ENCODE data around the gene ATP1A1.

ATP1A1 gene

GRCh38 chr1:116415699-116416533 lies 42.9 kb downstream of the ATP1A1 start:
- DNase-seq, result no peak

GRCh38 chr1:116416854-116417513 lies 43.9 kb downstream of the ATP1A1 start:
- DNase-seq, result no peak

DNA sequence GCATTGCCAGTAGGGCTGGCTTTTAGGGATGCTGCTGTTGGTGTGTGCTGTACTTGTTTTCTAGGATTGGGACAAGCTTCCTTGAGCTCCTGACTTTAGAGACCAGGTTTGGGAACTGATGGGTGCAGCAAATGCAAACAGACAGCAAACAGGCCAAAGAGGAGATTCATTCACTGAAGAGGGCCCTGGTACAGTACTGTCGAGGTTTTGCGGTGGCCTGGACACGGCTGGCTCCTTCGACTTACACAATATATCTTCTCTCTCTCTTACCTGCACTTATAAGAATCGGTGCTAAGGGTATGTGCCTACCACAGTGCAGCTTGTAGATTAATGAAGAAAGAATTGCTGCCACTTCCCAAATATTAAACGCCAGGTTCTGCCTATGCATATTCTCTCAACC lies 44.6 kb downstream of the ATP1A1 start:
- no peak for DNase-seq

GRCh38 chr1:116418091-116418830 lies 45.2 kb downstream of the ATP1A1 start:
- DNase-seq, result peak; percentile 90

DNA sequence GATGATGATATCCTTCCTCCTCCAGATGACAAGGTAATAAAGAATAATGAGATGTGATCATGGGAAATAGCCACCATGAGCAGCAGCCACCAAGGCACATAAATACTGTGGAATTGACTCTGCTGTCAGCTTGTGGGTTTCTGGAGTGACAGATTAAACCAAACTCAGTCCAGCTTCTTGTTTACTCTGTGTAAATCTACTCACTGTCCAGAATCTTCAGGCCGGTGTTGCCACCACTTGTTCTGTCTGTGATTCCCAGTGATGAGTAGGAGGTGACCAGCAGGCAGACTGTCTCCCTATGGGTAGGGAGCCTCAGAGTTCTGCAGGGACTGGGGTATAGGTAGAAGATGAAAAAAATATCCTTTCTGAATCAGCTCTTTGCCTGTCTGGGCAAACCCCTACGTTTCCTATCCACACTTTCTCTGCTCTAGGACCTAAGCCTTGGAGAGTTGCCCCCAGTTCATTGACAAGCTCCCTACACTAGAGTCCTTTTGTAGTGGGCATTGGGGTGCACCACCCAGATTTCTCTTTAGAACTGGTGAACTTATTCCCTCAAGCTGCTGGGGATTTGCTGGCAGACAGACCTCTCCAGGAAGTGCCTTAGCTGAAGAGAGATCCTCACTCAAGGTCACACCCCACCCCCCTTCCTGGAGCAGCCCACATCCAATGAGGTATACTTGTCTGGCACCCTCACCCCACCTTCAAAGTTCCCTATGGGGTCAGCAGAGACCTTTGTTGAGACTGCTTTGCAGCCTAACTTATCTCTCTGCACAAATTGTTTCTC lies 47.6 kb downstream of the ATP1A1 start:
- DNase-seq, result no peak

DNA sequence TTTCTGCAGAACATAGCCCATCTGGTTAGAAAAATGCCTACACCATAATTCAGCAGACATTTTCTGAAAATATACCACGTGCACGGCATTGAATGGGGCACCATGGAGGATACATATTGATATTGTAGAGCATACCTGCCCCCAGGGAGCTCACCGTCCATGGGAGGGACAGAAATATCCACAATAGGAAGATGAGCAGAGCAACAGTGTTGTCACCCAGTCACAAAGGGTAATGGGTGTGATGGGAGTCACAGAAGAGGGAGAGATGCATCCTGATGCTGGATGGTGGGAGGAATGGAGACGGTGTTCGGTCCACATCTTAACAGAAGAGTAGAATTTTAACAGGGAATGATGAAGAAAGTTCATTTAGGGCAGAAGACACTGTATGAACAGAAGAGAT lies 51.4 kb downstream of the ATP1A1 start:
- no peak for DNase-seq

- DNase-seq, result no peak
These were observed 51.8 kb downstream of the ATP1A1 start for GRCh38 chr1:116424863-116425262.

GRCh38 chr1:116425987-116426386 lies 52.9 kb downstream of the ATP1A1 start:
- DNase-seq, result no peak

GRCh38 chr1:116426401-116426800 lies 53.4 kb downstream of the ATP1A1 start:
- DNase-seq, result no peak

DNA sequence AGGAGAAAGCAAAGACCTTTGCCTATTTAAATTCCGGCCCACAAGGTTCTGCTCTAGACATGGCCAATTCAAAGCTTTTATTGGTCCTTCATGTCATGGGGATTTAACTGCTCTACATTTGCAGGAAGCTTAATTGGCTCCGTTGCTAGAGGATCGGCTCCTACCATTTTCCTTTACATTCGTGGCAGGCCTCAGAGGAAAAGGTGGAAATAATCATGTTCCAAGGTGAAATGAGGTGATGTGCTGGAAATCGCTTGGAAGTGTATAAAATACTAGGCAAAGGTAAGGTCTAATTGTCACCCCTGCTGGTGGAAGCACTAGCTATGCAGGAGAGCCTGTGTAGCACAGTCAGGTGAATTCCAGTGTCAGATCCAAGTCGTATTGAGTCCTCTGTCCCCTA lies 55.5 kb downstream of the ATP1A1 start:
- no peak for DNase-seq

DNA sequence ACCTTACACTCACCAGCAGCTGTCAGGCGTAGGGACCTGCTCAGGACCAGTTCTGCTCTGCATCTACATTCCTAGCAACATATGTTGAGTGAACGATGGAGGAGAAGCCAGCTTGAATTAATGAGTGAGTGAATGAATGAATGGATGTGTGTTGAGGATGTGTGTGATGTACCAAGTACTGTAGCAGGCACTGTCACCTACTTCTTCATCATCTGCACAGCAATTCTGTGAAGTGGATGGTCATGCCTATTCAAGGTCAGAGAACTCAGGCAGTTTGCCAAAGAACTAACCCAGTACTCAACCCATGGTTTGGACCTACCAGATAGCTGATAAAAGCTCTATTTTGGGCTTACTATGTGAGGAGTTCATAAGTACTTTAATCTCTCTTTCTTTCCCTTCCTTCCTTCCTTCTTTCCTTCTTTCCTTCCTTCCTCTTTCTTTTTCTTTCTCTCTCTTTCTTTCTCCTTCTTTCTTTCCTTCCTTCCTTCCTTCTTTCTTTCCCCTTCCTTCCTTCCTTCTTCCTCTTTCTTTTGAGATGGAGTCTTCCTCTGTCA lies 56.9 kb downstream of the ATP1A1 start:
- no peak for DNase-seq

- DNase-seq, result no peak
These were observed 58.9 kb downstream of the ATP1A1 start for GRCh38 chr1:116431870-116432500.

GRCh38 chr1:116432655-116433265 lies 59.7 kb downstream of the ATP1A1 start:
- DNase-seq, result no peak

GRCh38 chr1:116433275-116434257 lies 60.5 kb downstream of the ATP1A1 start:
- DNase-seq, result no peak

DNA sequence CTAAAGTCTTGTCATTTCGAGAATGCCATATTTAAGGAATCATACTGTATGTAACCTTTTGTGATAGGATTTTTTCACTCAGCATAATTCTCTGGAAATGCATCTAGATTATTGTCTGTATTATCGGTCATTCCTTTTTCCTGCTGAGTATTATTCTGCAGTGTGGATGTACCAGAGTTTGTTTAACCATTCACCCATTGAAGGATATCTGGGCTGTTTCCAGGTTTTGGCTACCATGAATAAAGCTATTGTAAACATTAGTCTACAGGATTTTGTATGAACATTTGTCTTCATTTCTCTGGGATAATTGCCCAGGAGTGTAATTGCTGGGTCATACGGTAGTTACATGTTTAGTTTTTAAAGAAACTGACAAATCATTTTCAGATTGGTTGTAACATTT lies 61.8 kb downstream of the ATP1A1 start:
- no peak for DNase-seq

DNA sequence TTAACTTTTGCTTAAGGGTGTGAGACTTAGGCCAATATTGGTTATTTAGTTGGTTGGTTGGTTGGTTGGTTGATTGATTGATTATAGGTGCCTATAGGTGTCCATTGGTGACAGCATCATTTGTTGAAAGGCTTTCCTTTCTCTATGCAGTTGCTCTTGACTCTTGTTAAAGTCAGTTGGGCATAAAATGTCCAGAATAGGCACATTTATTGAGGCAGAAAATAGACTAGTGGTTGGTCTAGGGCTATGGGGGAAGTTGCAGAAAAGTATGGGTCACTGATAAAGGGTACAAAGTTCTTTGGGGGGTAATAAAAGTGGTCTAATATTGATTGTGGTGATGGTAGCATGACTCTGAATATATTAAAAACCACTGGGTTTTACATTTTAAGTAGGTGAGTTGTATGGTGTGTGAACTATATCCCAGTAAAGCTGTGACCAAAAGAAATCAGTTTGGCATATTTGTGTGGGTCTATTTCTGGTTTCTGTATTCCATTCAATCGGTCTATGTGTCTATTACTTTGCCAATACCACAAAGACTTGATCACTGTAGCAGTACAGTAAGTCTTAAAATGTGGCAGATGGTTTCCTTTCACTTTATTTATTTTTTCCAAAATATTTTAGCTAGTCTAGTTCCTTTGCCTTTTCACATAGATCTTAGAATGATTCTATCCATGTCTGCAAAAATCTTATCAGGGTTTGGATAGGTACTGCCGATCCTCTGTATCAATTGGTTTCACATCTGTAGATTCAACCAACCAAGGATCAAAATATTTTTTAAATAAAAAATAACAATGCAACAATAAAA lies 63.0 kb downstream of the ATP1A1 start:
- no peak for DNase-seq

DNA sequence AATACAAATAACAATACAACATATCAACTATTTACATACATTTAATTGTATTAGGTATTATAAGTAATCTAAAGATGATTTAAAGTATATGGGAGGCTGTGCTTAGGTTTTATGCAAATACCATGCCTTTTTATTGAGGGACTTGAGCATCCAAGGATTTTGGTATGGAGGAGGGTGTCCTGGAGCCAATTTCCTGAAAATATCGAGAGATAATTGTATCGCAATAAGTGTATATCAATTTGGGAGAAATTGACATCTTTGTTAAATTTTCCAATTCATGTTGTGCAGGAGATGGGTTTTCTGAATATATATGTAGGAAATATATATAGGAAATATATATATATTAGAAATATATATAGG lies 63.5 kb downstream of the ATP1A1 start:
- no peak for DNase-seq

- no peak for DNase-seq
These were observed 66.7 kb downstream of the ATP1A1 start for GRCh38 chr1:116439701-116440100.

DNA sequence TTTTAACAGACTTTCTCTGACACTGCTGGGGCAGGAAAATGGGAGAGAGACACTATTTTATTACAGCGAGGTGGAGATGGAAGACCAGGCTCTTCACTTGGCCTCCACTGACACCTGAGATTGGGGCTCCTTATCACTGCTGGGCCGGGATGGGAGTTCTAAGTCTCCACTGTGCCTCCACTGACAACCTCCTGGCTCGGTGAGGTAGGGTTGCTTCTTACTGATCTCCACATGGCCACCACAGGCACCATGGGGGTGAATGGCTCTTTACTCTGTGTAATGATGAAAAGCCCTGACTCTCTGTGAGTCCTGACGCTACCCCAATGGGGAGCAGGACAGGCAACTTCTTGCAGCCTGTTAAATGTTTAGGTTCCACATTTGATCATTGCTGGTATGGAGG lies 67.7 kb downstream of the ATP1A1 start:
- no peak for DNase-seq

DNA sequence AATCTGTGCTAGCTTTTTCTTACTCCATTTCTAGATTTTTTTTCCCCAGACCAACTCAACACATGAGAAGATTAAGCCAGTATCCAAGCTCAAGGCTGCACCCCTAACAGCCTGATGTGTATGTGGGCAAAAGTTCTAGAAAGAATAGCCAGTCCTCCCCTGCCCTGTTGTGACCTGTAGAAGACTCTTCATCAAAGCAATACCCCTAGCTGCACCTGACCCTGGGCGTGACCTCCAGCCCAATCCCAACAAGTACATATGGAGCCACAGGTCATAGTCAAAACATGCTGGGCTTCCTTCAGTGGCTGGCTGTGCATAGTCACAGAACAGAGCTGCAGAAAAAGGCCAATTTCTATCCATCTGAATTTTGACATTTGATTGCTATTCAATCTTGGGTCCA lies 72.5 kb downstream of the ATP1A1 start:
- no peak for DNase-seq
